KMS-11 (cell line): ENCODE data around the gene RNF146.
"Not testable (repeated sequence)": the region's sequence is repeated elsewhere in the genome, so short reads cannot be mapped to it uniquely, and the experiment has no call there.

ENCODE experiments used
- H2AFZ ChIP-seq: fragments of 200-600 bp; sonication (generic); 2 replicates; pipeline ENCODE4 v1.6.1; 2016; ENCODE audit warnings: antibody characterized with exemption, mixed run types, low read depth
- H3K27ac ChIP-seq: fragments of 200-600 bp; sonication (generic); 2 replicates; pipeline ENCODE4 v1.6.1; 2016; ENCODE audit warnings: mild to moderate bottlenecking, mixed run types
- H3K27me3 ChIP-seq: fragments of 200-600 bp; sonication (generic); 2 replicates; pipeline ENCODE4 v1.6.1; 2017; ENCODE audit warnings: mild to moderate bottlenecking, low read depth, mixed run types, moderate library complexity; ENCODE audit not compliant: insufficient read depth
- H3K36me3 ChIP-seq: fragments of 200-600 bp; sonication (generic); 2 replicates; pipeline ENCODE4 v1.6.1; 2017; ENCODE audit warnings: mild to moderate bottlenecking, mixed run types; ENCODE audit not compliant: insufficient read depth
- H3K4me1 ChIP-seq: fragments of 200-600 bp; sonication (generic); 2 replicates; pipeline ENCODE4 v1.6.1; 2016; ENCODE audit warnings: mild to moderate bottlenecking, low read depth, mixed run types; ENCODE audit not compliant: poor library complexity, severe bottlenecking
- H3K4me2 ChIP-seq: fragments of 200-600 bp; sonication (generic); 2 replicates; pipeline ENCODE4 v1.7.0; 2016; ENCODE audit warnings: mild to moderate bottlenecking, mixed run types
- H3K4me3 ChIP-seq: fragments of 200-600 bp; sonication (generic); IDR thresholded peaks from 2 replicates; pipeline ENCODE4 v1.6.1; 2017; ENCODE audit warnings: low read depth, low read length, mixed read lengths; ENCODE audit not compliant: insufficient read depth
- H3K79me2 ChIP-seq: fragments of 200-600 bp; sonication (generic); 2 replicates; pipeline ENCODE4 v1.6.1; 2016; ENCODE audit warnings: low read depth, mixed run types; ENCODE audit not compliant: insufficient read depth
- H3K9ac ChIP-seq: fragments of 200-600 bp; sonication (generic); 2 replicates; pipeline ENCODE4 v1.6.1; 2016; ENCODE audit warnings: mild to moderate bottlenecking, mixed run types
- H4K20me1 ChIP-seq: fragments of 200-600 bp; sonication (generic); 2 replicates; pipeline ENCODE4 v1.6.1; 2016; ENCODE audit warnings: mild to moderate bottlenecking, mixed run types; ENCODE audit not compliant: insufficient read depth
- TF ChIP-seq, protein P1 (sequence below): fragments of 200-600 bp; sonication (generic); conservative IDR thresholded peaks from 2 replicates; pipeline ENCODE4 v1.6.1; 2017; ENCODE audit warnings: low read depth, mild to moderate bottlenecking, antibody characterized with exemption, low read length, moderate library complexity, mixed read lengths

Gene RNF146

DNA sequence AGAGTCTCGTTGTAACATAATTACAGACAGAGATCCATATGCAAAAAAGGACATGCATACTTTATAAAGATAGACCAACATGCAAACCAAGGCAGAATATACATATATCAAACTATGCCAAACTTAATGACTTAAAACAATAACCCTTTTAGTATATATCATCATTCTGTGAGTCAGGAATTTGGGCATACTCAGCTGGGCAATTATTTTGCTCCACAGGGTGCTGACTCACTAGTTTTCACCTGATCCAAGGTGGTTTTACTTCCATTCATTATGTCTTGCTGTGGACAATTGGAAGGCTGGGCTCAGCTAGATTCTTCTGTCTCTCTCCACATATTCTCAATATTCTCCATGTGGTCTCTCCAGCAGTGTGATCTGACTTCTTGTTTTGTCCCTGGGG, 41.2 kb upstream of the RNF146 start:
- H3K36me3 ChIP-seq: no peaks in the 10 kb centered on the region
- no peak overlapping the region for H3K9ac ChIP-seq
- H3K79me2 ChIP-seq: no peaks in the 10 kb centered on the region
- no peak overlapping the region for H3K27ac ChIP-seq
- H3K27me3 ChIP-seq: no peaks in the 10 kb centered on the region
- TF ChIP-seq, protein P1, sequence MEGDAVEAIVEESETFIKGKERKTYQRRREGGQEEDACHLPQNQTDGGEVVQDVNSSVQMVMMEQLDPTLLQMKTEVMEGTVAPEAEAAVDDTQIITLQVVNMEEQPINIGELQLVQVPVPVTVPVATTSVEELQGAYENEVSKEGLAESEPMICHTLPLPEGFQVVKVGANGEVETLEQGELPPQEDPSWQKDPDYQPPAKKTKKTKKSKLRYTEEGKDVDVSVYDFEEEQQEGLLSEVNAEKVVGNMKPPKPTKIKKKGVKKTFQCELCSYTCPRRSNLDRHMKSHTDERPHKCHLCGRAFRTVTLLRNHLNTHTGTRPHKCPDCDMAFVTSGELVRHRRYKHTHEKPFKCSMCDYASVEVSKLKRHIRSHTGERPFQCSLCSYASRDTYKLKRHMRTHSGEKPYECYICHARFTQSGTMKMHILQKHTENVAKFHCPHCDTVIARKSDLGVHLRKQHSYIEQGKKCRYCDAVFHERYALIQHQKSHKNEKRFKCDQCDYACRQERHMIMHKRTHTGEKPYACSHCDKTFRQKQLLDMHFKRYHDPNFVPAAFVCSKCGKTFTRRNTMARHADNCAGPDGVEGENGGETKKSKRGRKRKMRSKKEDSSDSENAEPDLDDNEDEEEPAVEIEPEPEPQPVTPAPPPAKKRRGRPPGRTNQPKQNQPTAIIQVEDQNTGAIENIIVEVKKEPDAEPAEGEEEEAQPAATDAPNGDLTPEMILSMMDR: no peak
- no peak overlapping the region for H3K4me2 ChIP-seq
- H3K4me3 ChIP-seq: no peak overlapping the region
- no peaks in the 10 kb centered on the region for H3K4me1 ChIP-seq
- H2AFZ ChIP-seq: no peak overlapping the region
- no peaks in the 10 kb centered on the region for H4K20me1 ChIP-seq

DNA sequence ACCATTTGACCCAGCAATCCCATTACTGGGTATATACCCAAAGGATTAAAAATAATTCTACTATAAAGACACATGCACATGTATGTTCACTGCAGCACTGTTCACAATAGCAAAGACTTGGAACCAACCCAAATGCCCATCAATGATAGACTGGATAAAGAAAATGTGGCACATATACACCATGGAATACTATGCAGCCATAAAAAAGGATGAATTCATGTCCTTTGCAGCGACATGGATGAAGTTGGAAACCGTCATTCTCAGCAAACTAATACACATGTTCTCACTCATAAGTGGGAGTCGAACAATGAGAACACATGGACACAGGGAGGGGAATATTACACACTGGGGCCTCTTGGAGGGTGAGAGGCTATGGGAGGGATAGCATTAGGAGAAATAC, 32.8 kb upstream of the RNF146 start:
- not testable (repeated sequence) for H3K36me3 ChIP-seq, H3K79me2 ChIP-seq, H3K27ac ChIP-seq, H3K27me3 ChIP-seq, H4K20me1 ChIP-seq, H3K4me1 ChIP-seq, H3K9ac ChIP-seq, H2AFZ ChIP-seq, H3K4me2 ChIP-seq, H3K4me3 ChIP-seq

DNA sequence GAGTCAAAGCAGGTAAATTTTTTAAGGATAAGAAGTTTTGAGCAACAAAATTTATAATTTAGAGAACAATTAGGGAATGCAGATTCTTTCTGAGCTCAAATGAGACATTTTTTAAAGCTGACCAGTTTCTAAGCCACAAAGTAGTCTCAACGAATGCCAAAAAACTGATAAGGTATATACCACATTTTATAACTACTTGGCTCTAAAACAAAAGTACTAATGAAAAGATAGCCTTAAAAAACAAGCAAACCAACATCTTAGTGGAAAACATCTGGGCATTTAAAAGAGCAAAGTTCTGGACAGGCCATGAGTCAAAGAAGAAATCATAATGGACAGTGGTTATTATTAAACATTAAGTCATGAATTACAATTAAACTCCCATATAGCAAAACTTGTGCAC, 23.2 kb upstream of the RNF146 start:
- no peaks in the 10 kb centered on the region for H3K36me3 ChIP-seq
- H3K4me2 ChIP-seq: no peak overlapping the region
- no peaks in the 10 kb centered on the region for H3K79me2 ChIP-seq
- H3K27me3 ChIP-seq: no peaks in the 10 kb centered on the region
- no peaks in the 10 kb centered on the region for H4K20me1 ChIP-seq
- H3K27ac ChIP-seq: no peak overlapping the region
- TF ChIP-seq, protein P1: no peak
- no peaks in the 10 kb centered on the region for H3K4me1 ChIP-seq
- H3K4me3 ChIP-seq: no peak overlapping the region
- H2AFZ ChIP-seq: no peak overlapping the region
- no peak overlapping the region for H3K9ac ChIP-seq

DNA sequence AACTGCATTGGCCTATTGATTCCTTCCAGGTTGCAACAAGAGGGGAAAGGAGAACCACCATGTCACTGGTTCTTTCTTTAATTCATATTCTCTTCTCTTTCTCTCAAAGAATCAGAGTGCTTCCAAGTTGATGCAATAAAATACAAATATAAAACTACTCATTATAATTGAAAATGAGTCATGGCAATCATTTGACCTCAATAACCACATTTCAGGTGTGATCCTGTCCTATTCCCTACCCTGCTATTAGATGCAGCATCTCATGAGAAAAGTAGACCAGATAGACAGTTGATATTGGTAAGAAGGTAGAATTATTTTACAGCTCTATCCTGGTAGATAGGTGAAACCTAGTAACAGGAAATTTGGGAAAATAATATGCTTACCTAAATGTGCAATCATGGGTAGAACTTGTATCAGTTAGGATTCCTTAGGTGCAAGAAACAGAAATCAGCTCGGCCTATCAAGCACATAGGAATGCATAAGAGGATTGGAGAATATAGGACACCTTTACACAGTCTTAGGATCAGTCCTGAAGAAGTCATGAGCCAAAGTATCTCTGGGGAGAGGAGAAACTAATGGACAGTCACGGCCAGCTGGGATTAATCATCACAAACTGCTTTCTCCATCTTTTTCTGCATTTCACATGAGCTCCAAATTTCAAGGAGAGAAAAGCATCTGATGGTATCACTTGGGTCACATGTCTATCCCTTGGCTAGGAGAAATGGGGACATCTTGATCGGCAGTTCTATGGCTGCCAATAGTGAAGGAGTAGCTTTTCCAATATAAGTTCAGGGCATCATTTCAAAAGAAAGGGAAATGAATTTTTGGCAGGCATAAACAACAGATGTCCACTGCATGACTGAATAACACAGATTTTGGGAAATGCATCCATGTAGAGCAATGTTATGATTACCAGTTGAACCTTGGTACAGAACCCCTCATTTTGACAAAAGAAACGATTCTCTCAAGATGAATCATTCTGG, 19.3 kb upstream of the RNF146 start:
- H4K20me1 ChIP-seq: no peaks in the 10 kb centered on the region

More for the DNA sequence above, 19.3 kb upstream of the RNF146 start:
- H2AFZ ChIP-seq: no peak overlapping the region
- H3K79me2 ChIP-seq: no peaks in the 10 kb centered on the region
- H3K4me1 ChIP-seq: no peaks in the 10 kb centered on the region
- TF ChIP-seq, protein P1: no peak
- no peaks in the 10 kb centered on the region for H3K36me3 ChIP-seq
- no peaks in the 10 kb centered on the region for H3K27me3 ChIP-seq
- no peak overlapping the region for H3K27ac ChIP-seq
- no peak overlapping the region for H3K4me2 ChIP-seq
- no peak overlapping the region for H3K4me3 ChIP-seq
- H3K9ac ChIP-seq: no peak overlapping the region
